GM23338 (cell line): Measurements from ENCODE around the gene FASN.

Experiments used
- CREB1 ChIP-seq: fragments of 250-450 bp; sonication (Bioruptor Pico); IDR thresholded peaks from 2 replicates; pipeline ENCODE4 v1.5.0; 2020; ENCODE audit warnings: low read depth, mild to moderate bottlenecking, moderate library complexity
- CTCF ChIP-seq, 2 experiments: fragments of 200-600 bp in 1 of 2; sonication (generic) in 1 of 2; conservative IDR thresholded peaks; 2 replicates each; pipeline versions ENCODE4 v1.5.1 to v1.6.1; 2016 to 2017; ENCODE audit warnings: antibody characterized with exemption in 2 of 2, low read depth in 2 of 2, mild to moderate bottlenecking in 2 of 2, moderate library complexity in 1 of 2
- ETS1 ChIP-seq: IDR thresholded peaks from 2 replicates; pipeline ENCODE4 v1.6.1; 2016; ENCODE audit warnings: antibody characterized with exemption
- EZH2 ChIP-seq: fragments of 200-600 bp; sonication (generic); IDR thresholded peaks from one replicate; pipeline ENCODE4 v1.8.0; 2017; ENCODE audit warnings: antibody characterized with exemption, mild to moderate bottlenecking, low read depth; ENCODE audit not compliant: unreplicated experiment
- EZH2phosphoT487 ChIP-seq: fragments of 200-600 bp; sonication (generic); IDR thresholded peaks from one replicate; pipeline ENCODE4 v1.8.1; 2018; ENCODE audit warnings: antibody characterized with exemption; ENCODE audit not compliant: unreplicated experiment
- JUNB ChIP-seq: IDR thresholded peaks from one replicate; pipeline ENCODE4 v1.6.1; 2016; ENCODE audit warnings: antibody characterized with exemption; ENCODE audit not compliant: unreplicated experiment
- NANOG ChIP-seq: IDR thresholded peaks from 2 replicates; pipeline ENCODE4 v1.6.1; 2016; ENCODE audit warnings: antibody characterized with exemption, borderline replicate concordance
- POLR2AphosphoS5 ChIP-seq: IDR thresholded peaks from 2 replicates; pipeline ENCODE4 v1.6.1; 2016; ENCODE audit warnings: antibody characterized with exemption, low read depth
- REST ChIP-seq: IDR thresholded peaks from one replicate; pipeline ENCODE4 v1.6.1; 2018; ENCODE audit warnings: antibody characterized with exemption; ENCODE audit not compliant: unreplicated experiment
- STAT1 ChIP-seq: IDR thresholded peaks from one replicate; pipeline ENCODE4 v1.6.1; 2016; ENCODE audit warnings: antibody characterized with exemption; ENCODE audit not compliant: unreplicated experiment
- ZNF114 ChIP-seq: fragments of 250-450 bp; sonication (Bioruptor Pico); IDR thresholded peaks from 2 replicates; pipeline ENCODE4 v1.5.0; 2020; ENCODE audit warnings: mild to moderate bottlenecking, moderate library complexity
- ZNF331 ChIP-seq: fragments of 250-450 bp; sonication (Bioruptor Pico); IDR thresholded peaks from 2 replicates; pipeline ENCODE4 v1.5.0; 2020; ENCODE audit warnings: low read depth, mild to moderate bottlenecking, moderate library complexity
- ZNF462 ChIP-seq: fragments of 250-450 bp; sonication (Bioruptor Pico); IDR thresholded peaks from 2 replicates; pipeline ENCODE4 v1.5.0; 2020; ENCODE audit warnings: mild to moderate bottlenecking, moderate library complexity

- TF ChIP-seq CTCF (conservative IDR thresholded peaks at IDR 0.05; ENCODE audit: low read depth in 2 of 2) = no peak
- TF ChIP-seq JUNB = no peak
- no peak for TF ChIP-seq EZH2phosphoT487
- TF ChIP-seq STAT1 = no peak
- TF ChIP-seq EZH2 = no peak
- TF ChIP-seq POLR2AphosphoS5 = no peak
- TF ChIP-seq REST = no peak
- TF ChIP-seq CREB1 = no peak
- TF ChIP-seq ZNF462 (CRISPR knock-in tag) = no peak
- TF ChIP-seq ETS1 = no peak
- TF ChIP-seq ZNF114 (CRISPR knock-in tag) = no peak
- no peak for TF ChIP-seq ZNF331 (CRISPR knock-in tag)
- no peak for TF ChIP-seq NANOG
Measured at GRCh38 chr17:82127315-82127595, 29.2 kb upstream of the FASN start.
